NCI-H2227 (cell line): ENCODE data around the gene CA14.
"Not testable (repeated sequence)": the region's sequence is repeated elsewhere in the genome, so short reads cannot be mapped to it uniquely, and the experiment has no call there.

ENCODE experiments used
- DNase-seq: peaks from one replicate; lab custom pipeline; 2025; ENCODE audit not compliant: unreplicated experiment; lab: John Stamatoyannopoulos, UW

CA14 gene

GRCh38 chr1:150280138-150280707, 22.6 kb downstream of the CA14 start:
- DNase-seq: no peak

DNA sequence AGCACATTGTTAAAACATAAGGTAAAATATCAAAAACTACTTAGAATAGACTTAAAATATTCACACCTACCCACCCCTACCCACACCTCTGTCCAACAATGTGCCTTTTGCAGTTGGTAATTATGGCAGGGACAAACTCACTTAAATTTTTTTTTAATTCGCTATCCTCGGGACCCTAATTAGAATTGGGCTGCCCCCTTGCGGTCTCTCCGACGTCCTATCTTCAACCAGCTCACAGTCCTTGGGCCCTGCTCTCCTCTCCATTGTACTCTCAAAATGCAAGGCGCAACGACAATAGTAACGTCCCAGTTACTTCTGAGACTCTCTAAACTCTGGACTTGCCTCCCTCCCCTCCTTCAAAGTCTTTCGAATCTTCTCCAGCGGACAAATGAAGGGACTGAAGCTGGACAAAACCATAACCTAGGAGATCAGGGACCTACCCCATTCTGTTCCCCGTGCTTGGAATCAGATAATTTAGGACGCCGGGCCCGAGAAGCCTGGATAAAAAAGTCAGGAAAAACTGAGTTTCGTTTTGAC, 23.7 kb downstream of the CA14 start:
- DNase-seq: peak; percentile 62

- DNase-seq: peak; percentile 98
Measured at GRCh38 chr1:150281758-150282557, 24.4 kb downstream of the CA14 start, which contains the start of gene CIART. Gene CIART (plus strand): TSS chr1:150282554. CDS start chr1:150283268, 714 bp downstream.

GRCh38 chr1:150282558-150282958, 25.0 kb downstream of the CA14 start:
- DNase-seq: no peak

DNA sequence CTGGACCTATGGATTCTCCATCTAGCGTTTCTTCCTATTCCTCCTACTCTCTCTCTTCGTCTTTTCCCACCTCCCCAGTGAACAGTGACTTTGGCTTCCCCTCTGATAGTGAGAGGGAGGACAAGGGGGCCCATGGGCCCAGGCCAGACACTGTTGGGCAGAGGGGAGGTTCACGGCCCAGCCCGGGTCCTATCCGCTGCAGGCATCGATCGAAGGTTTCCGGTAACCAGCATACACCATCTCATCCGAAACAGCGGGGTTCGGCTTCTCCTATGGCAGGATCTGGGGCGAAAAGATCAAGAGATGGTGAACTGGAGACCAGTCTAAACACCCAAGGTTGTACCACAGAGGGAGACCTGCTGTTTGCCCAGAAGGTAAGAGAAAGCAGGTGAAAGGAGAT, 25.7 kb downstream of the CA14 start:
- no peak for DNase-seq

- no peak for DNase-seq
Measured at GRCh38 chr1:150288382-150288781, 30.8 kb downstream of the CA14 start.

GRCh38 chr1:150288822-150289221, 31.2 kb downstream of the CA14 start:
- no peak for DNase-seq

GRCh38 chr1:150293433-150294253, 36.1 kb downstream of the CA14 start, which contains the start of gene MRPS21:
Gene MRPS21 (plus strand): TSS chr1:150293861. CDS start chr1:150294367, 506 bp downstream.
- peak; percentile 97 for DNase-seq

- no peak for DNase-seq
Measured at GRCh38 chr1:150295476-150295875, 37.9 kb downstream of the CA14 start.

DNA sequence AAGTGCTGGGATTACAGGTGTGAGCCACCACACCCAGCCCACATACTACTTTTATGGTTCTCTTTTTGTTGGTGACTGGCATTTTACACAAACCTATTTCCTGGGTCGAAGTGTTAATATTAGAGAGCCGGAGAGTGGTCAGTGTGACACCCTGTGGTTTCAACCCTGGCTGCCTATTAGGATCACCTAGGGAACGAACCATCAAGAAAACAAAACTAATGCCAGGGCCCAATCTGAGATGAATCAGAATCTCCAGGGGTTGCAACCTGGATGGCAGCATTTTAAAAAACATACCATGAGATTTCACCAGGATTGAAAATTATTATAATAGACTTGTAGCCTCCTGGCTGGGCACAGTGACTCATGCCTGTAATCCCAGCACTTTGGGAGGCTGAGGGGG, 42.1 kb downstream of the CA14 start:
- DNase-seq: no peak

- DNase-seq: no peak
Measured at GRCh38 chr1:150302338-150302737, 44.8 kb downstream of the CA14 start.

- DNase-seq: no peak
Measured at GRCh38 chr1:150302902-150303301, 45.3 kb downstream of the CA14 start.

DNA sequence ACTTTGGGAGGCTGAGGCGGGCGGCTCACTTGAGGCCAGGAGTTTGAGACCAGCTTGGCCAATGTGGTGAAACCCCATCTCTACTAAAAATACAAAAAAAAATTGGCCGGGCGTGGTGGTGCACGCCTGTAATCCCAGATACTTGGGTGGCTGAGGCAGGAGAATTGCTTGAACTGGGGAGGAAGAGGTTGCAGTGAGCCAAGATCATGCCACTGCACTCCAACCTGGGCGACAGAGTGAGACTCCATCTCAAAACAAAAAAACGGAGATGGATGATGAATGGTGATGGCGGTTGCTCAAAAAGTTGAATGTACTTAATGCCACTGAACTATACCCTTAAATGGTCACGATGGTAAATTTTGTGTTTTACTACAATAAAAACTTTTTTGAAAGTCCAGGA, 51.0 kb downstream of the CA14 start:
- not testable (repeated sequence) for DNase-seq

GRCh38 chr1:150309758-150310508, 52.4 kb downstream of the CA14 start:
- no peak for DNase-seq

GRCh38 chr1:150311762-150312161, 54.2 kb downstream of the CA14 start:
- DNase-seq: no peak
